ENCODE results near the gene KCNH1. TPM values are rescaled to one million over a fixed set of nuclear protein-coding genes. Genes with fewer than 3 reads are reported as not detected.

Gene KCNH1
- total RNA-seq, 1 donor, result 41.3 TPM

DNA sequence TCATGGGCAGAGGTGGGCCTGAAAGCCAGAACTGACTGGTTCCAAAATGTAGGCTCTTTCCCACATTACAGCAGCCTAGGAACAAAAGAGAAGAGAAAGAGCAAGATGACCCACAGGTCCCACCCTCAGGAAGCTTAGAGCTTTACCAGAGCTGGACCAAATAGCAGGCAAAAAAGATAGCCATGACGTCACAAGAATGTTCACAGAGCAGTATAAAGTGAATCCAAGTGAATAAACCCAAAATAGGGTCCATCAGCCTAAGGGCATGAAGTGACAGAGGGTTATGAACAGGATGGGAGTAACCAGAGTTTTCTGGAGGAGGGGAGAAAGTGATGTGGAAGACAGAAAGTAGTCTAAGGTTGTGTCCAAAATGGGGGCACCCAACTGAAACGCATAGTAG, 221.2 kb downstream of the KCNH1 start:
- Histone ChIP-seq H3K9me3 (ENCODE audit: low read depth, low read length) (no peaks in the 10 kb centered on the region), H3K4me3 (ENCODE audit: insufficient read depth, low read length) (no peak overlapping the region), H3K36me3 (ENCODE audit: insufficient read depth, low read length) (no peaks in the 10 kb centered on the region), H2AFZ (ENCODE audit: low read length) (no peak overlapping the region), H3K4me1 (ENCODE audit: insufficient read depth, low read length) (no peaks in the 10 kb centered on the region), H3K27me3 (ENCODE audit: insufficient read depth, low read length) (no peaks in the 10 kb centered on the region), H3K79me2 (ENCODE audit: insufficient read depth, low read length) (no peaks in the 10 kb centered on the region), H4K20me1 (ENCODE audit: insufficient read depth, low read length) (no peaks in the 10 kb centered on the region), H3K27ac (ENCODE audit: low read depth, low read length) (no peak overlapping the region), H3K4me2 (ENCODE audit: insufficient read depth, low read length) (no peak overlapping the region)
- TF ChIP-seq, protein P1, sequence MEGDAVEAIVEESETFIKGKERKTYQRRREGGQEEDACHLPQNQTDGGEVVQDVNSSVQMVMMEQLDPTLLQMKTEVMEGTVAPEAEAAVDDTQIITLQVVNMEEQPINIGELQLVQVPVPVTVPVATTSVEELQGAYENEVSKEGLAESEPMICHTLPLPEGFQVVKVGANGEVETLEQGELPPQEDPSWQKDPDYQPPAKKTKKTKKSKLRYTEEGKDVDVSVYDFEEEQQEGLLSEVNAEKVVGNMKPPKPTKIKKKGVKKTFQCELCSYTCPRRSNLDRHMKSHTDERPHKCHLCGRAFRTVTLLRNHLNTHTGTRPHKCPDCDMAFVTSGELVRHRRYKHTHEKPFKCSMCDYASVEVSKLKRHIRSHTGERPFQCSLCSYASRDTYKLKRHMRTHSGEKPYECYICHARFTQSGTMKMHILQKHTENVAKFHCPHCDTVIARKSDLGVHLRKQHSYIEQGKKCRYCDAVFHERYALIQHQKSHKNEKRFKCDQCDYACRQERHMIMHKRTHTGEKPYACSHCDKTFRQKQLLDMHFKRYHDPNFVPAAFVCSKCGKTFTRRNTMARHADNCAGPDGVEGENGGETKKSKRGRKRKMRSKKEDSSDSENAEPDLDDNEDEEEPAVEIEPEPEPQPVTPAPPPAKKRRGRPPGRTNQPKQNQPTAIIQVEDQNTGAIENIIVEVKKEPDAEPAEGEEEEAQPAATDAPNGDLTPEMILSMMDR (IDR thresholded peaks at IDR 0.05; ENCODE audit: extremely low read depth, low read depth, low read length), result no peak
- DNase-seq (ENCODE audit: insufficient read length, low spot score, missing footprints), result no peak

DNA sequence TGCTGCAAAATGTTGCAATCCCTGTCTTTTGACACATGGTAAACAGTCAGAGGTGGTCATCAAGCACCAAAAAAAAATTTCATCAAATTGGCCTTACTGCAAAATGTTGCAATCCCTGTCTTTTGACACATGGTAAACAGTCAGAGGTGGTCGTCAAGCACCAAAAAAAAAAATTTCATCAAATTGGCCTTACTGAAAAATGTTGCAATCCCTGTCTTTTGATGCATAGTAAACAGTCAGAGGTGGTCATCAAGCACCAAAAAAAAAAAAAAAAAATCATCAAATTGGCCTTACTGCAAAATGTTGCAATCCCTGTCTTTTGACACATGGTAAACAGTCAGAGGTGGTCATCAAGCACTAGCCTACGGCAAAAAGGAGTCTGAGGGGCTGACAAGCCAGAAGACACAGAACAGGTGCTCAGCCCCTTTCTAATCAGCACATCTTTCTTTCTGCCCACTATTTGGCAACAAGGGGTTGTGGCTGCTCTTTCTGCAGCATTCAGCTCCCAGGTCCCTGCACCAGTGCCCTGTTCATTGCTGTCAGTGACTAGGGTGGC, 223.8 kb downstream of the KCNH1 start:
- no peaks in the 10 kb centered on the region for H3K79me2 ChIP-seq (ENCODE audit: insufficient read depth, low read length)
- H3K4me2 ChIP-seq (ENCODE audit: insufficient read depth, low read length), result no peak overlapping the region
- no peak overlapping the region for H2AFZ ChIP-seq (ENCODE audit: low read length)
- TF ChIP-seq, protein P1 (IDR thresholded peaks at IDR 0.05; ENCODE audit: extremely low read depth, low read depth, low read length), result no peak
- no peaks in the 10 kb centered on the region for H3K36me3 ChIP-seq (ENCODE audit: insufficient read depth, low read length)
- no peak overlapping the region for H3K4me3 ChIP-seq (ENCODE audit: insufficient read depth, low read length)
- no peak overlapping the region for H3K27ac ChIP-seq (ENCODE audit: low read depth, low read length)
- H3K27me3 ChIP-seq (ENCODE audit: insufficient read depth, low read length), result no peaks in the 10 kb centered on the region
- H4K20me1 ChIP-seq (ENCODE audit: insufficient read depth, low read length), result no peaks in the 10 kb centered on the region
- no peaks in the 10 kb centered on the region for H3K9me3 ChIP-seq (ENCODE audit: low read depth, low read length)
- H3K4me1 ChIP-seq (ENCODE audit: insufficient read depth, low read length), result no peaks in the 10 kb centered on the region
- DNase-seq (ENCODE audit: insufficient read length, low spot score, missing footprints), result no peak

DNA sequence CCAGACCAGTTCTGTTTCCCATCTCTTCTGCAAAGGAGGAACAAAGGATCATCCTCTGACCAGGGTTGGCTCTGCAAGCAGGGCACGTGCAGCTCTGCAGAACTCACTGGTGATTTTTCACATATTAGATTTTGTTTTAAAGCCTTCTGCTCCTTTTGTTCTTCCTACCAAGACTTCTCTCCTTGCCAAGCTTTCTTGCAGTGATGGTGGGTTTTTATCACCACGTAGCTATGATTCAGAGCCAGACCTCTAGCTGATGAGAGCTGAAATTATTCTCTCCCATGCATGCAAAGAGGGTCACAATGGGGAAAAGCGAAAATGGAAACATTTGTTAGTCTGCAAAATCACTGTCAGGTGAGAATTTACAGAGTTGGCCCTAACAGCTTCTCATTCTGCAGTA, 225.2 kb downstream of the KCNH1 start:
- Histone ChIP-seq H3K27me3 (ENCODE audit: insufficient read depth, low read length) (no peaks in the 10 kb centered on the region), H3K27ac (ENCODE audit: low read depth, low read length) (no peak overlapping the region), H3K36me3 (ENCODE audit: insufficient read depth, low read length) (no peaks in the 10 kb centered on the region), H3K9me3 (ENCODE audit: low read depth, low read length) (no peaks in the 10 kb centered on the region), H2AFZ (ENCODE audit: low read length) (no peak overlapping the region), H3K79me2 (ENCODE audit: insufficient read depth, low read length) (no peaks in the 10 kb centered on the region), H3K4me3 (ENCODE audit: insufficient read depth, low read length) (no peak overlapping the region), H3K4me2 (ENCODE audit: insufficient read depth, low read length) (no peak overlapping the region), H3K4me1 (ENCODE audit: insufficient read depth, low read length) (no peaks in the 10 kb centered on the region), H4K20me1 (ENCODE audit: insufficient read depth, low read length) (no peaks in the 10 kb centered on the region)
- DNase-seq (ENCODE audit: insufficient read length, low spot score, missing footprints), result no peak
- TF ChIP-seq, protein P1 (IDR thresholded peaks at IDR 0.05; ENCODE audit: extremely low read depth, low read depth, low read length), result no peak

DNA sequence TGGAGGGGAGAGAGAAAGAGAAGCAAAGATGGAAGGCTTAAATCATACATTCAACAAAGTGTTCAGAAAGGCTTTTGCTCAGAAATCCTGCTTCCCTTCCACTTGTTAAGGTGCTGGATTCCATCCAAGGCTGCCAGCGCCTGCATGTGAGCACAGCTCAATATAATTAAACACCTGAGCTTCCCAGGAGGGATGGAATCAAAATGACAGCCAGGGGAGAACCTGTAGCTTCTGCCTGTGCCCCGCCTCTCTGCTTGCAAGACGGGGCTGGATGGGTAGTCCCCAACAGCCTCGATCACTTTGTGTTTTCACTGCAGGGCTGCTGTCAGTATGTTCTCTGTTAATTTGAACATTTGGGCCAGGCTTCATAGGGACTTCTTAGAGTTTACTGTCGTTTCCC, 225.7 kb downstream of the KCNH1 start:
- DNase-seq (ENCODE audit: insufficient read length, low spot score, missing footprints), result no peak
- Histone ChIP-seq H3K4me1 (ENCODE audit: insufficient read depth, low read length) (no peaks in the 10 kb centered on the region), H4K20me1 (ENCODE audit: insufficient read depth, low read length) (no peaks in the 10 kb centered on the region), H2AFZ (ENCODE audit: low read length) (no peak overlapping the region), H3K27ac (ENCODE audit: low read depth, low read length) (no peak overlapping the region), H3K27me3 (ENCODE audit: insufficient read depth, low read length) (no peaks in the 10 kb centered on the region), H3K36me3 (ENCODE audit: insufficient read depth, low read length) (no peaks in the 10 kb centered on the region), H3K4me2 (ENCODE audit: insufficient read depth, low read length) (no peak overlapping the region), H3K4me3 (ENCODE audit: insufficient read depth, low read length) (no peak overlapping the region), H3K79me2 (ENCODE audit: insufficient read depth, low read length) (no peaks in the 10 kb centered on the region), H3K9me3 (ENCODE audit: low read depth, low read length) (no peaks in the 10 kb centered on the region)
- TF ChIP-seq, protein P1 (IDR thresholded peaks at IDR 0.05; ENCODE audit: extremely low read depth, low read depth, low read length), result no peak
